DMS53 (cell line): ENCODE results near the gene EAF2.
"Not testable (repeated sequence)": the region's sequence is repeated elsewhere in the genome, so short reads cannot be mapped to it uniquely, and the experiment has no call there.

Experiments
- DNase-seq: peaks from one replicate; lab custom pipeline; 2025; lab: John Stamatoyannopoulos, UW

The EAF2 gene

DNA sequence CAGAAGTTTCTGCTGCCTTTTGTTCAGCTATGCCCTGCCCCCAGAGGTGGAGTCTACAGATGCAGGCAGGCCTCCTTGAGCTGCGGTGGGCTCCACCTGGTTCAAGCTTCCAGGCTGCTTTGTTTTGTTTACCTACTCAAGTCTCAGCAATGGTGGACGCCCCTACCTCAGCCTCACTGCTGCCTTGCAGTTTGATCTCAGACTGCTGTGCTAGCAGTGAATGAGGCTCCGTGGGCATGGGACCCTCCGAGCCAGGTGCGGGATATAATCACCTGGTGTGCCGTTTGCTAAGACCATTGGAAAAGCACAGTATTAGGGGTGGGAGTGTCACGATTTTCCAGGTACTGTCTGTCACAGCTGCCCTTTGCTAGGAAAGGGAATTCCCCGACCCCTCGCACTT is 28.2 kb downstream of the EAF2 start:
- not testable (repeated sequence) for DNase-seq

DNA sequence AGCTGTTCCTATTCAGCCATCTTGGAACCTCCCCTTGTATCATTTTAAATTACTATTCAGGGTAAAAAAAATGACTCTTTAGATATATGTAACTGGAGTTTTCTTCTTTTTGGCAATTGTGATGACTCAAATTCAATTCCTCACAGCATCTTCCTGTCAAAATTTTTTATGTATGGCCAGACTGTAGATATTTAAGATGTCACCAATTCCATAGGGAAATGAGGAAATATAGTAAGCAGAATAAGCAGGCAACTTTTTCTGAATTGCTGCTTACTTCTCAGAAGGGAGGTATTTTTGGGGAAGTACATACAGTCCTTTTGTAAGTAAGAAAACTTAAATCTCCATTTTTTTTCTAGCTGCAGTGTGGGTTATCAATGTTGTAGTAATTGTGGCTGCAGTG is 28.8 kb downstream of the EAF2 start:
- no peak for DNase-seq

DNA sequence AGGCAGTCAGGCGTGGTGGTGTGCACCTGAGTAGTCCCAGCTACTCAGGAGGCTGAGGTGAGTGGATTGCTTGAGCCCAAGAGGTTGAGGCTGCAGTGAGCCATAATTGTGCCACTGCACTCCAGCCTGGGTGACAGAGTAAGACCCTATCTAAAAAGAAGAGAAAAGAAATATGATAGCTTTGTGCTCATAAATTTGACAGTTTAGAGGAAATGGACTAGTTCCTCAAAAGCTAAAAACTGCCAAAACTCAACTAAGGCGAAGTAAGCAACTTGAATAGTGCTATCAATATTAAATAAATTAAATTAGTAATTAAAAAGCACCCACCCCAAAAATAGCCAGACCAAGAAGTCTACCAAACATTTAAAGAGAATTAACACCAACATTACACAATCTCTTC is 34.7 kb downstream of the EAF2 start:
- DNase-seq: no peak

DNA sequence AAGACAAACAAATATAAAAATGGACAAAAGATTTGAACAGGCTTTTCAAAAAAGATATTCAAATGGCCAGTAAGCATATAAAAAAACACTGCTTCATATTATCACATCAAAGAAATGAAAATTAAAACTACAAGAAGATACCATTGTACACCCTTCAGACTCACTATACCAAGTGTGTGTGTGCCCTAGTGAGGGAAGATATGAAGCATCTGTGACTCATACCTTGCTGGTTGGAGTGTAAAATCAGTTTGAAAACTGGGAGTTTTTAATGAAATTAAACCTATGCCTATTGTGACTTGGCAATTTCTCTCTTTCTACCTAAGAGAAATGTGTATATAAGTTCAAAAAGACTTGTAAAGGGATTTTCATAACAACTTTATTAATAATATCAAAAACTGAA is 35.7 kb downstream of the EAF2 start:
- no peak for DNase-seq

DNA sequence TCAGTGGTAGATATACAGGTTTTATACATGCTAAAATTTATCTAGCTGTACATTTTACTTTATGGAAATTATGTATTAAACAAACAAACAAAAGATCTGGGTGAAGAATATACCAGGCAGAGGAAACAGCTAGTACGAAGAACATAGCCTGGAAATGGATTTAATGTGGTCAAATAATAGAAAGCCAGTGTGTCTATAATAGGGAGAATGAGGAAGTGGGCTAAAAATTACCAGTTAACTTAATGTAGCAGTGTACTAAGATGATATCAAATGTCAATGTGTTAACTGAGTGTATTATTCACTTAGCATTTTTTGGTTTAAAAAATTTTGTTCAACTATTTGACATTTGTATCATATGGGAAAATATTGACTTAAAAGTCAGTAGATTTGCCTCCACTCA is 36.4 kb downstream of the EAF2 start:
- no peak for DNase-seq

DNA sequence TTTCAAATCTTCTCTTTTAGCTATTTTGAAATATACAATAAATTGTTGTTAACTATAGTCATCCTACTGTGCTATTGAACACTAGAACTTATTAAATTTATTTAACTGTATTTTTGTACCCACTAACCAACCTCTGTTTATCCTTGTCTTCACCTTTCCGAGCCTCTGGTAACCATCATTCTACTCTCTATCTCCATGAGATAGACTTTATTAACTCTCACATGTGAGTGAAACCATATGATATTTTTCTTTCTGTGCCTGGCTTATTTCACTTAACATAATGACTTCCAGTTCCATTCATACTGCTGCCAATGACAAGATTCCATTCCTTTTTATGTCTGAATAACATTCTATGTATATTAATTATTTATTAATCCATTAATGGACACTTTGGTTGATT is 43.4 kb downstream of the EAF2 start:
- no peak for DNase-seq

DNA sequence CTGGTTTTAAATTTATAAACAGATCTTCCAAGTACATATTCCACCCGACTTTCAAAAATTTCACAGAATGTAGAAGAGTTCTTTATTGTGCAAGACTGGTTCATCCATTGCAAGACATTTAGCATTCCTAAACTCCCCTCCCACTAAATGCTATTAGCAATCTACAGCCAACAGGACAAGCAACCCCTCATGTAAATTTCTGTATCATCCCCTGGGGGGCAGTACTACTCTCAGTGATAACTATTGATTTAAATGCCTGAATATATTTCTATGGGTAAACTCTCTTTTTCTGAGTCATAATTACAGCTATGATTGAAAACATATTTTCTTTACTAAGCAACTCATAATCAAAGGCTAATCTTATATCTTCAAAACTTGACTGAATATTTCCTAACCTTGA is 48.5 kb downstream of the EAF2 start:
- peak; percentile 46 for DNase-seq

DNA sequence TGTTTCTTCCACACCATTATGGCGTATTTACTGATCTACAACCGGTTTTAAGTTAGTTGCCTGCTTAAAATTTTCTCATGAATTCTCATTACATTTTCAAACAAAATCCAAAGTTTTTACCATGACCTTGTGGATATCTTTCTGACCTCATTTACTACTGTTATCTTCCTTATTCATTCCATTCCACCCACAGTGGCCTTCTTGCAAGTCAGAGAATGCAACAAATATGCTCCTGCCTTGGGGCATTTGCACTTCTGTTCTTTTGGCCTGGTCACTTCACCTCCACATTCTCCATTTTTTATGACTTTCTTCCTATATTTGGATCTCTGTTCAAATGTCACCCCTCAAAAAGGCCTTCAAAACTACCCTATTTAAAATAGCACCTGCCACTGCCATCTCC is 50.4 kb downstream of the EAF2 start:
- DNase-seq: no peak

DNA sequence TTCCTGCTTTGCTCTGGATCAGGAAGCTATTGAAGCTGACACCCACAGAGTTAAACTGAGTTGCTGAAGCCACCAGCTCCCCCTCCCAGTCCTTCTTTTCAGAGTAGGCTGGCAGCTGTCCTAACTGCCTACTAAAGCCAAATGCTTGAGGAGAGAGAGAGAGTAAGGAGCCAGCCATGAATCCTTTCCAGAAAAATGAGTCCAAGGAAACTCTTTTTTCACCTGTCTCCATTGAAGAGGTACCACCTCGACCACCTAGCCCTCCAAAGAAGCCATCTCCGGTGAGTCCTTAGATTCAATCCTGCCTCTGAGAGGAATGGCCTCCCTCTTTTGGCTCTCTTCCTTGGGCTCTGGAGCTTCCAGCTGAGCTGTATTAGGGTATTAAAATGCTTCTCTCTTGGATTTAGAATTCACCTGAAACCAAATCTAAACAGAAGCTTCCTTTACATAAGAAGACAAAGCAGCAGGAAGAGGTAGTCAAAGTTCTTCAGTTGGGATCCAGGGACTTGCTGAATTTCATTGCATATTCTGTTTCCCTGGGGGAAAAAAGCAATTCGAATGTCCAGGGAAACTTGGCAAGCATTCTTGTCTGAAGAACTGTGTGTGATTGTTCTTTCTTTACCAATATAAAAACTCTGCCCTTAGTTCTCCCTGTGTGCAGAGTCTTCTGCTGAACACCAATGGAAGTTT is 59.4 kb downstream of the EAF2 start, which contains the start of gene SLC15A2:
Gene SLC15A2, plus strand, starts transcription at position 101 of the 690 bp plus-strand sequence. Its CDS starts 76 bp downstream, at position 177.
- DNase-seq: no peak

DNA sequence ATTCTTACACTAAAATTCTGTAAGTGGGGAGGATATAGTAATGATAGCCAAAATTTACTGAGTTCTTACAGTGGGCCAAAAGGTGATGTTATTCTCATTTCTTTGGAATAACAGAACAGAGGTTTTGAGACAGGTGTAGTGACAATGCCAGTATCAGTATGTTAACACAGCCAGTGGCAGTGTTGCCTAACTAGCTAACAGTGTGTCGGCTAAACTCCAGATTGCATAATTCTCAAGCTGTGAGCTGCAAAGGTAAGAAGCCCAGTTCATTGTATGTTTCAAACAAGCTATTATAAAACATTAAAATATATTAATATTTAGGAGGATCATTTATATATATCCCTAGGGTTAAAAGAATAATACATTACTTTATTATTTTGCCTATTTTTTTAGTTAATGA is 60.1 kb downstream of the EAF2 start:
- no peak for DNase-seq

DNA sequence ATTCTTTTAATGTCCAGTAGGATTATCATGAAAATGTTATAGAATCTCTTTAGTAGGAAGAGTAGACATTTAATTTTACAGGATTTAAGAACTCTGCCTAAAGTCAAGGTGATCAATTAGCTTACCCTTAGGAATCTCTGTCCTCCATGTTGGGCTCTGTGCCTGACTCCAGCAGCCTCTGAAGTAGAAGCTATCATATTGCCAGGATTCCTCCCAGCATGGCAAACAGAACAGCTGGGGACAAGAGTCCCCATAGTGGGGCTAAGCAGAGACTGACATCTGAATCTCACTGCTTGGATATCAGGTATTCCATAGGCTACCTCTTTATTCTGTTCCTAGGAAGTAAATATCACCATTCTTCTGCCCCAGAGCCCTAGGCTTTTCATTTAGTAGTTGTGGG is 60.7 kb downstream of the EAF2 start:
- no peak for DNase-seq

DNA sequence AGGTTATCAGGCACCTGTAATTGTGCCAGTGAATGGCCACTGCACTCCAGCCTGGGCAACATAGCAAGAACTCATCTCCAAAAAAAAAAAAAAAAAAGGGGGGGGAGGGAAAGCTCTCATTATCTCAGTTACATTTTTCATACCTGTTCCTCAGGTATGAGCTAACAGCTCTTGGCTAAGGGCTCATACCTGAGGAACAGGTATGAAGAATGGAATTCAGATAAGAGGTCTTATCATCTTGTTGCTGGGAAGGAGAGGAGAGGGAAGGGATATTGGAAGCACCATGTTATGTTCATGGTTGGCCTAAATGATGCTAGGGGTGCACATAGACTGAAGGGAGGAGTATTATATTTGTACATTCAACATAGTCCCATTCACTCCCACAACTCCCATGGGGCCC is 61.8 kb downstream of the EAF2 start:
- DNase-seq: no peak

DNA sequence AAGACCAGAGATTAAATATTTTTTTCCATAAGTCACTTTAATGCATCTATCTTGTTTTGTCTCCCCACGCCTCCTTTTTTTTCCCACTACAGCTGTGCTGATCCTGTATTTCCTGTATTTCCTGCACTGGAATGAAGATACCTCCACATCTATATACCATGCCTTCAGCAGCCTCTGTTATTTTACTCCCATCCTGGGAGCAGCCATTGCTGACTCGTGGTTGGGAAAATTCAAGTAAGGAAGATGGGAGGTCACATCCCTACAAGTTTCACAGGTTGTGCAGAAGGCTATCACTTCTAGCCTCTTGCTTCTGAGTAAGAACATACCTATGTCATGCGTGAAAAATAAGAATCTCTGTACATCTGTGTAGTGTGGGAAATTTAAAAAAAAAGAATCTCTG is 62.3 kb downstream of the EAF2 start:
- DNase-seq: no peak

DNA sequence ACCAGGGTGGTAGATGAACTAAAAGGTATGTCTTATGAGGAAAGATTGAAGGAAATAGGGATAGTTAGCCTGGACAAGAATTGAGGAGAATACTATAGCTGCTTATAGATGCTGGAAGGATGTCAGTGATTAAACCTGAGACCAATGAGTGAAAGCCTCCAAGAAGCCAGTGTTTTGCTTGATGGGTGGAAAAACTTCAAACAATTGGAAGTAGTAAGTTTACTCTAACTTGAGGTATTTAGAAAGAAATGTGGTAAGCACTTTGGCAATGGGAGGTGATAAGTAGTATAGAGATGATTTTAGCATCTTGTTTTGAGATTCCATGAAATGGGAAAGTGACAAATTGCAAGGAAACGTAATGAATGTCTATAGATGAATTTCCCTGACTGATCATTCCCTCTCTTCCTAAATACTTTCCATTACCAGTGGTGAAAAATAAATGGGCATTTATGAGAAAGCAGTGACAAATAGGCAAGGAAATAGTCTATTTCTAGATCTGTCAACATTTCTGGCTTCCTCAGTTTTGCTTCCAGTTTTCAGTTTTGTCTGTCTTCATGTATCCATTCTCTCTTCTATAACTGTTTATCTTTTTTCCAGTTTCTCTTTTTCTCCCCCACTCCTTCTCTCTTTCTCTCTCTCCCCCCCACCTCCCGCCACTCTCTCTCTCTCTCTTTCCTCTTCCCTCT is 78.4 kb downstream of the EAF2 start:
- DNase-seq: no peak

DNA sequence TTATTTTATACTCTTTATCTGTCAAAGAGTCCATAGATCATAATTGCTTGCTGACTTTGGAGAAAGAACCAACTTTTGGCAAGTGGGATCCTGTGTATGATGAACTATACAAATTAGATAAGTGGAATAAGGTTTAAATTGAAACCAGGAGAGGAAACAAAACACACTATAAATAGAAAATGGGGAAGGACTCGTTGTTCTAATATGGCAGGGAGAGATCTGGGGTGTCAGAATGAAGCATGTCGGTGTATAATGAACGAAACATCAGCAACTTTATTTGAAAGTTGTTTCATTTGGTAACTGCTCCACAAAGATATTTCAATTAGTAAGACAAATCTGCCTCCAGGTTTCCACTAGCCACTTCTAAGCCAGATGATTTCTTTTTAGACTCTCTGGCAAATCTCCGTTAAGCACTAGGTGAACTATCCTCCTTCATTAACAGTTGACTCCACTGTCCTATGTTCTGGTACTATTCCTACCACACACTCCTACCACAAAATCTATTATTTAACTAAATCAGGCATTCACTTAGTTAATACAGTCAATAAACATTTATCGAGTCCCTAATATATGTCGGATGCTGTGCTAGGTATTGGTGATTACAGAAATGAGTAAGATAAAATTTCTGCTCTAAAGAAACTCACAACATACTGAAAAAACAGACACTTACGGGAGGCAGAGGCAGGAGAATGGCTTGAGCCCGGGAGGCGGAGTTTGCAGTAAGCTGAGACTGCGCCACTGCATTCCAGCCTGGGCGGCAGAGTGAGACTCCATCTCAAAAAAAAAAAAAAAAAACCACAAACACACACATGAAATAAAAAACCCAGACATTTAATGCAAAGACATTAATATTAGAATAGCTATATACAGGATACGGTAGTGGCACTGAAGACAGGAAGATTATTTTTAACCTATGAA is 79.3 kb downstream of the EAF2 start:
- DNase-seq: no peak

DNA sequence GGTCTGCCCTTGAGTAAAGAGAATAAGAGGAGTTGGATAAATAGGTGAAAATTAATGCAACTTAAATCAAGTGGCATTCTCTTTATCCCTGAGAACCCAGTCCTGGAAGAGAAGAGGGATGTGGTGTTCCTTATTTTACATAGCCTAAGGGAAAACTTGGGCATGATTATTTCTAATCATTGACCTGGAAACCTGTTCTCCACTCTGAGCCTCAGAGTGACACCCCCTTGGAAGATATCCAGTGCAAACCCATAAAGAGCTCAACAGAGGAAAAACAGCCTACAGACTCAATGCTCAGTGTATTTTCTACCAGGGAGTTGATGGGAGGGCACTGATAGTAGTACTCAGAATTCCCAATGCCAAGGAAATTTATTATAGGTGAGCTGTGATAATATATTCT is 81.2 kb downstream of the EAF2 start:
- DNase-seq: no peak

DNA sequence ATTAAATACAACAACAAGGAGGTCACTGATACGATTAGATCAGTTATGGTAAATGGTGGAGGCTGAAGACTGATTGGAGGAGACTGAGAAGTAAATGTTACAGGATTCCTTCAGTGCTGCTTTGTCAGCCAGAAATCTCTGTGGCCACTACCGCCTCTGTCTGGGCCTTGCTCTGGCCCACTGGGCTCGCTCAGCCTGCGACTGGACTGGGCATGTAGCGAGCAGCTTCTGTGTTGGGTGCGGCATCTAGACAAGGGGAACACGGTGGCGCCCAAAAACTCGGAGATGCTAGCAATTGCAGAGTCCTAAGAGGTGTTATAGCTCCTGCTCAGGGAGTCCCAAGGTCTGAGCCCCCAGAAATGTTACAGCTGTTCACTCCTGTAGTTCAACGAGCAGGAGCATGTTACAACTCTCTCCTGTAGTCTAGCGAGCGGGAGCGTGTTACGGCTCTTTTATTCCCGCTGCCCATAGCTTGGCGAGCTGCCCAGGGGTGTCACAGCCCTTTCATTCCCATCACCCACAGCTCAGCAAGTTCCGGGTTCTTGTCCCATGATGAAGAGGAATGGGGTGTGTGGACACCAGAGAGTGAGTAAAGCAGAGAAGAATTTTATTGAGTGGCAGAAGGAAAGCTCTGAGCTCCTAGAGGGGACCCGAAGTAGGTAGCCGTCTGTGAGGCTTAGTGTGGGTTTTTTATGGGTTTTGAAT is 83.9 kb downstream of the EAF2 start:
- no peak for DNase-seq

DNA sequence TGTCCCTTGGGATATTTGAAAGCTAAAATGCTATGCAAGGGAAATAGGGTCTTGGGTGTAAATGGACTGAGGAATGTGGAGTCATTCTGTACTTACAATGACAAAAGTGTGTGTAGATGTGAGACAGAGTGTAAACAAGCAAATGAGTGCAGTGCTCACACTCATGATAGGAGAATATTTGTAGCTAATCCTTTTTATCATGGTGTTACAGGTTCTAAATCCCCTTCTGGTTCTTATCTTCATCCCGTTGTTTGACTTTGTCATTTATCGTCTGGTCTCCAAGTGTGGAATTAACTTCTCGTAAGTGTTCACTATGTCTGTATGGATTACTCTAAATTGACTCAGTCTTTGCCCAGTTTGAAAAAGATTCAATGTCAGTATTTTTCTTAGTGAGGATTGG is 89.7 kb downstream of the EAF2 start:
- DNase-seq: no peak

DNA sequence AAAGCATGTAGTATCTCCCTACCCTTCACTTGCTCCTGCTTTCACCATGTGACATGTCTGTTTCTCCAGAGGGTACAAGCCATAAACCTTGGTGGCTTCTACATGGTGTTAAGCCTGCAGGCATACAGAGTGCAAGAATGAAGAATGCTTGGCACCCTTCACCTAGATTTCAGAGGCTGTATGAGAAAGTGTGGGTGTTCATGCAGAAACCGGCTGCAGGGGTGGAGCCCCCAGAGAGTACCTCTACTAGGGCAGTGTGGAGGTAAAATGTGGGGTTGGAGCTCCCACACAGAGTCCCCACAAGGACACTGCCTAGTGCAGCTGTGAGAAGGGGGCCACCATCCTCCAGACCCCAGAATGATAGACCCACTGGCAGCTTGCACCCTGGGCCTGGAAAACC is 91.4 kb downstream of the EAF2 start:
- no peak for DNase-seq
